Activated CD4-positive, alpha-beta T cell treated with anti-CD3 and anti-CD28 coated beads, Interleukin-2, amount 50 U/mL, for 16 hours (primary cell): ENCODE data around the gene NCAN.
"Not testable (repeated sequence)": the region's sequence is repeated elsewhere in the genome, so short reads cannot be mapped to it uniquely, and the experiment has no call there.

Experiments
- DNase-seq: peaks from one replicate; pipeline ENCODE4 v3.0.0-alpha.2; 2020

NCAN gene

DNA sequence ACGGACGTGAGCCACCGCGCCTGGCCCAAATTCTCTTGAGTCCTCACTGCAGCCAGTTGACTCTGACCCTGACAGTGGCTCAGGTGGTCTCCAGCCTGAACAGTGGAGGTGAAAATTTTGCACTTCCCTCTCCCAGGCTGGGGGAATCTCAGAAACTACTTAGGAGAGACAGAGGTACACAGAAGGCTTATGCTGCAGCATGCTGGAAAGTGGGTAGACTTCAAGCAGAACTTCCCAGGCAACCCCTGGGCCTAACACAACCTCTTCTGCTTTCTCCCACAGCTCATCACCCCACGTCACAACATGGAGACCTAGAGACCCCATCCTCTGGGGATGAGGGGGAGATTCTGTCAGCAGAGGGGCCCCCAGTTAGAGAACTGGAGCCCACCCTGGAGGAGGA lies 14.4 kb downstream of the NCAN start:
- no peak for DNase-seq

DNA sequence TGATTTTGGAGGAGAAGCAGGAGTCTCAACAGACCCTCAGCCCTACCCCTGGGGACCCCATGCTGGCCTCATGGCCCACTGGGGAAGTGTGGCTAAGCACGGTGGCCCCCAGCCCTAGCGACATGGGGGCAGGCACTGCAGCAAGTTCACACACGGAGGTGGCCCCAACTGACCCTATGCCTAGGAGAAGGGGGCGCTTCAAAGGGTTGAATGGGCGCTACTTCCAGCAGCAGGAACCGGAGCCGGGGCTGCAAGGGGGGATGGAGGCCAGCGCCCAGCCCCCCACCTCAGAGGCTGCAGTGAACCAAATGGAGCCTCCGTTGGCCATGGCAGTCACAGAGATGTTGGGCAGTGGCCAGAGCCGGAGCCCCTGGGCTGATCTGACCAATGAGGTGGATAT lies 14.9 kb downstream of the NCAN start:
- DNase-seq = no peak

DNA sequence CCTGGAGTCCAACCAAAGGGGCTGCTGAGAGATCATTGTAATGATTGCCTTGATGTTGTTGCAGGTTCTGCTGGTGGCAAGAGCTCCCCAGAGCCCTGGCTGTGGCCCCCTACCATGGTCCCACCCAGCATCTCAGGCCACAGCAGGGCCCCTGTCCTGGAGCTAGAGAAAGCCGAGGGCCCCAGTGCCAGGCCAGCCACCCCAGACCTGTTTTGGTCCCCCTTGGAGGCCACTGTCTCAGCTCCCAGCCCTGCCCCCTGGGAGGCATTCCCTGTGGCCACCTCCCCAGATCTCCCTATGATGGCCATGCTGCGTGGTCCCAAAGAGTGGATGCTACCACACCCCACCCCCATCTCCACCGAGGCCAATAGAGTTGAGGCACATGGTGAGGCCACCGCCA lies 15.5 kb downstream of the NCAN start:
- no peak for DNase-seq

DNA sequence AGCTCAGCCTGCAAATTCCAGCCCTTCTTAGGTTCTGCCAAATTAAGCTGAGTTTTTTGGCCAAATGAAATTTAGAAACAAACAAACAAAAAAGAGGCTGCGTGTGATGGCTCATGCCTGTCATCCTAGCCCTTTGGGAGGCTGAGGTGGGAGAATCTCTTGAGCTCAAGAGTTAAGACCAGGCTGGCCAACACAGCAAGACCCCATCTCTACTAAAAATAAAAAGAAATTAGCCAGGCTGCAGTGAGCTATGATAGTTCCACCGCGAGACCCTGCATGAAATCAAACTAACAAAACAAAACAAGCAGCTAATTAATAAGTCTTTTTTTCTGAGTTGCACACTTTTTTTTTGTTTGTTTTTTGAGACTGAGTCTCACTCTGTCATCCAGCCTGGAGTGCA lies 17.9 kb downstream of the NCAN start:
- DNase-seq = no peak

DNA sequence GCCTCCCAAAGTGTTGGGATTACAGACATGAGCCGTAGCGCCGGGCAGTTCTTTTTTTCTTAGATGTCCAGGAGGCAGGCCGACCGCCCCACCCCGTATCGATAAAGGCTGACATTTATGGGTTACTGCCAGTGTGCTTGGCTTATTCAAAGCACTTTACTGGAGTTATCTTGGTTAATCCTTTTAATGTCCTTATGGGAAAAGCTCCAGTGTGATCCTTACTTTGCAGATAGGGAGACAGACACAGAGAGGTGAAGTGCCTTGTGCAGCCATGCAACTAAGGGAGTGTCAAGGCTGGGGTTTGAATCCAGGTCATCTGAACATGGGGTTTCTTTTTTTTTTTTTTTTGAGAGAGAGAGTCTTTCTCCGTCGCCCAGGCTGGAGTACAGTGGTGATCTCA lies 19.2 kb downstream of the NCAN start:
- DNase-seq = no peak

DNA sequence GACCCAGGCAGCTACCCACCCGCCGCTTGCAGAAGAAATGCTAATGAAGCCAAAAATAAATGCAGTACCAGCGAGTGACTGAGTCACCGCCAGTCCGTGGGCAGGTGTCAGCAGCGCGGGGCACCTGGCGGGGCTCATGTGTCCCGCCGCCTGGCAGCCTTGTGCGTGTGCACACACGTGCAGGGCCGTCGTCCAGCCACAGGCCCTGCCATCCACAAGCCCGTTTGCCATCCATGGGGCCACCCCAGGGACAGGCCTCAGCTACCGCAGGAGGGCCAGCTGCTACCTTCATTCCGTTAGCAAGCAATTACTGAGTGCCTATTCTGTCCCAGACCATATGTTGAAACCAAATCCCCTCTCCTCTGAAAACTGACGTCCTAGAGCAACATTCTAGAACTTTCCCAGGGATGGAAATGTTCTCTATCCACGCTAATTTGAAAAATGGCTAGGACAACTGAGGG lies 20.5 kb downstream of the NCAN start:
- no peak for DNase-seq

DNA sequence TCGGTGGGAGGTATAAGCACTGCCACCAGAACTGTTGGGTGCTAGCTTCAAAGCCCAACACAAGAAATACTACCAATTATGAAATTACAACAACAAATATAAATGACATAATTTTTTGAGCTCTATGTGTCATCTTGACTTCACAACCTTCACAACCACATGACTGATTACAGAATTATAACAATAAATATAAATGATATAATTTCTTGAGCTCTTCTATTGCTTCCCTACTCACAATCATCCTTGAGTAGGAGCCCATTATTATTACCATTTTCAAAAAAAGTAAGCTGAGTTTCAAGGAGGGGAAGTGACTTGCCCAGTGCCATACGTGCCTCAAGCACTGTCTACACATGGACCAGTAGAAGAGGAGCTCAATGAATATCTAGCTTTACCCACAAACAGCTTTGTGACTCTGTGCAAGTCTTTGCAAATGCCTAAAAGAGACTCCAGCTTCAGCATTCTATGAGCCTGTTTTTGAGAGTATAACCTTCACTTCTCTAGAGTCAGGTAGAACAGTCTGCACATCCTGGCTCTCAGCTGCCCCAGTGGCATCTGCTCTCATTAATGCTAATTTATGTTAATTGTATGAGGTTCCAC lies 22.6 kb downstream of the NCAN start:
- DNase-seq = no peak

DNA sequence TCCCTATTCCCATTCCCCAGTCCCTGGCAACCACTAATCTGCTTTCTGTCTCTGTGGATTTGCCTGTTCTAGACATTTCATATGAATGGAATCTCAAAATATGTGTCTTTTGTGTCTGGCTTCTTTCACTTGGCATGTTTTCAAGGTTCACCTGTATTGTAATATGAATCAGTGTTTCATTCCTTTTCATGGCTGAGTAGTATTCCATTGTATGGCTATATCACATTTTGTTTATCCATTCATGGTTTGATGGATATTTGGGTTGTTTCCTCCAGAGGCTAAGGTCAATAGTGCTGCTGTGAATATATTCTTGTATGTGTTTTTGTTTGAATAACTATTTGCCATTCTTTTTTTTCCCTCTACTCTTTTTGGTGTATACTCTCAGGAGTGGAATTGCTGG lies 24.4 kb downstream of the NCAN start:
- no peak for DNase-seq

DNA sequence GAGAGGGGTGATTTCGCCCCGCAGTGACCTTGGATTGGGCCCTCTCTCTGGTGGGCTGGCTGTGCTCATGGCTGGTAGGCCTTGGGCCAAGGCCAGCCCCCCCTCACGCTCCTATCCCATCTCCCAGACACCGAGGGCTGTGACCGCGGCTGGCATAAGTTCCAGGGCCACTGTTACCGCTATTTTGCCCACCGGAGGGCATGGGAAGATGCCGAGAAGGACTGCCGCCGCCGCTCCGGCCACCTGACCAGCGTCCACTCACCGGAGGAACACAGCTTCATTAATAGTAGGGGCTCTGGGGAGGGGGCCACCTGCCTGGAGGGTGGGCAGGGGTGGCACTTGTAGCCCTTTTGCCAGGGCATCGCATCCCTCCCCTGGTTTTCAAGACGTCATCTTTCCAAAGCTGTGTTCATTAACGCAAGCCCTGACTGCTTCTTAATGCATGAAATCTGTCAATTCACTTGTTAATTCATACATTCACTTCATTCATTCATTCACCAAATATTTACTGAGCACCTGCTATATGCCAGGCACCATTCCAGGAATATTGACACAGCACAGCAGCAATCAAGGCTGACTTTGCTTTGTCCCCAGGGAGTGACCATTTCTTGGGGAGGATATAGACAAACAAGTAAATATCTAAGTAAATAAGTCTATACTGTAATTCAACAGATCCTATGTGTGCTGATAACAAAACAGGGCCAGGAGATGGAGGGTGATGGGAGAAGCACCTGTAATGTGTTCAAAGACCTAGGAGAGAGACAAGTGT lies 26.6 kb downstream of the NCAN start:
- no peak for DNase-seq

DNA sequence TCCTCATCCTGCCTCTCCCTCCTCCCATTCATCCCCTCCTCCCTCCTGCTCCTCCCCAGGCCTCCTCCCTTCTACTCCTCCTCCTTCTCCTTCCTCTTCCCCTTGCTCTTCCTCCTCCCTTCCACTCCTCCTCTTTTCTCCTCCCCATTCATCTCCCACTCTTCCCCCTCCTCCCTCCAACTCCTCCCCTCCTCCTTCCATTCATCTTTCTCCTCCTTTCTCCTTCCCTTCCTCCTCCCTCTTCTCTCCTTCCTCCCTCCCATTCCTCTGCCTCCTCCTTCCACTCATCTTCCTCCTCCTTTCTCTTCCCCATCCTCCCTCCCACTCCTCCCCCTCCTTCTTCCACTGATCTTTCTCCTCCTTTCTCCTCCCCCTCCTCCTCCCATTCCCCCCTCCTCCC lies 27.9 kb downstream of the NCAN start:
- no peak for DNase-seq

DNA sequence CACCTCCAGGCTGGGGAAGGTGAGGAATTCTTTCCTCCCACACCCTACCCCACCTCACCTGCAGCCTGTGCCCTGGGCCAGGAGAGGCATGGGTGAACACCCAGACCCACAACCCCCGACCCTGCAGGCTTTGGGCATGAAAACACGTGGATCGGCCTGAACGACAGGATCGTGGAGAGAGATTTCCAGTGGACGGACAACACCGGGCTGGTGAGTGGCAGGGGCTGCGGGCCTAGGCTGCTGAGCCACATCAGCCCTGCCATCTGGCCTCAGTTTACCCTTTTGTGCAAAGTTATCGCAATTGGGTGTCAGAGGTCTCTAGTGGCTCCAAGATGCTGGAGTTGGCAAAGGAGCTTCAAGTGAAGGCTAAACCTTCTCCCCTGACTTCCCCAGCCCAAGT lies 28.7 kb downstream of the NCAN start:
- no peak for DNase-seq

DNA sequence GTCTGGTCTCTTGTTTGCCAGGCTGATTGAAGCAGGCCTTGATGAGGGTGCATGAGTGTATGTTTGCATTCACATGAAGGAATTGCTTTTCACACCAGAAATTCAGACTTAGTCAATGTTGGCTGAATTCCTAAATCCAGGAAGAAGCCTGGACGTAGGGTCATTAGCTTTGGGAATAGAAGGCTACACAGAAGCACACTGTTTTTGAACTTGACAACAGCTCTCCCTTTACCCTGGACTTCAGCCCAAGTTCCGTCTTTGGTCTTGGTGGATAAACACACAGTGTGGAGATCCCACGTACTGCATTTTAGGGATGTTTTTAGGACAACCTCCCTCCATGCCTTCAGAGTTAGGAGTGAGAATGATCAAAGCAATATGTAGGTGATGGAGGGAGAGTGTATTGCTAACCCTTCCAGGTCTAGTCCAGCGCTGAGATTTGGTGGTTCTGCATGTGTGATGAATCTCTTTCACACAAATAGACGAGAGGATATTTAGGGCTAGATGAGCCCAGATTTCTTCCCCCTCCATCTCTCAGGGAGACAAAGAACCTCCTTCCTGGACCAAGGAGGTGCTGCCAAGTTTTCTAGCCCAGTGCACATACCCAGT lies 38.5 kb downstream of the NCAN start:
- no peak for DNase-seq

DNA sequence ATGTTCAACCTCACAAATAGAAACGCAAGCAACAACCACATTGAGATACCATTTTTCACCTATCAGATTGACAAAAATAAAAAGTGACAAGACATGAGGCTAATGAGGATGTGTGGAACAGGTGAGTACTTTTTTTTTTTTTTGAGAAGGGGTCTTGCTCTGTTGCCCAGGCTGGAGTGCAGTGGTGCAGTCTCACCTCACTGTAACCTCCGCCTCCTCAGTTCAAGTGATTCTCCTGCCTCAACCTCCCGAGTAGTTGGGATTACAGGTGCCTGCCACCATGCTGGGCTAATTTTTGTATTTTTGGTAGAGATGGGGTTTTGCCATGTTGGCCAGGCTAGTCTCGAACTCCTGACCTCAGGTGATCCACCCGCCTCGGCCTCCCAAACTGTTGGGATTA lies 41.7 kb downstream of the NCAN start:
- not testable (repeated sequence) for DNase-seq

DNA sequence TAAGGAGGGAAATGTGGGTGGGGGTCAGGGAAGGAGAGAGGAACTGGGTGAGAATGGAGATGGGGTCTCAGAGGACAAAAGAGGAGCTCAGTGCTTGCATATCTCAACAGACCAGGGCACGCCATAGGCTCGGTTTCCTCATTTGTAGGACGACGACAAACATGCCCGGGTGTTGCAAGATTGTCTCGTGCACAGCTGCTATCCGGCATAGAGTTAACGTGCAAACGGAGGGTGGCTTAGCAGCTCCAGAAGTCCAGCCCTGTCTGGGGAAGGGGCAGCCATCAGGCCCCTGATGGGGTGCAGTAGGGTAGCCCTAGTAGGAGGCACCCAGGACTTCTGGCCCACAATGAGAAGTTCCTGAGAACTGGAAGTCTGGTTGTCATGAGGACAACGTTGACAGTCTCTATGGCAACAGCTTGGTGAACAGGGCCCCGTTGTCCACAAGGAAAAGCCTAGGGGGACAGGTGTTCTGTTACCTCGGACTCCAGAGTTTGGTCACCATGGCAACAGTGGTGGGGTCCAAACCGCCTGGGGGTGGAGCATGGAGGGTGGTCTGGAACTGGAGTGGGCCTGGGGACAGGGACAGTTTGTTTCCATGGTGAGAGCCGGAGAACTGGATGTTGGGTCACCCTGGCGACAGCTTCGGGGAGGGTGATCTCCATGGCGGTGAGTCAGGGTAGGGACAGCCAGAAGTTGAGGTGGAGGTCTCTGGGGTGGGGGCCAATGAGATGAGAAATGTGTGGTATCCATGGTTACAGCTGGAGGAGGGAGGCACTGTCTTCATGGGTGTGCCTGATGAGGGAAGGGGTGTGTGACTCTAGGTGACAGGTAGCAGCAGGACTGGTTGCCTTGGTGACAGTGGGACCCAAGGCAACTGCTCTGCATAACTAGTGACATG lies 44.6 kb downstream of the NCAN start:
- DNase-seq = no peak

DNA sequence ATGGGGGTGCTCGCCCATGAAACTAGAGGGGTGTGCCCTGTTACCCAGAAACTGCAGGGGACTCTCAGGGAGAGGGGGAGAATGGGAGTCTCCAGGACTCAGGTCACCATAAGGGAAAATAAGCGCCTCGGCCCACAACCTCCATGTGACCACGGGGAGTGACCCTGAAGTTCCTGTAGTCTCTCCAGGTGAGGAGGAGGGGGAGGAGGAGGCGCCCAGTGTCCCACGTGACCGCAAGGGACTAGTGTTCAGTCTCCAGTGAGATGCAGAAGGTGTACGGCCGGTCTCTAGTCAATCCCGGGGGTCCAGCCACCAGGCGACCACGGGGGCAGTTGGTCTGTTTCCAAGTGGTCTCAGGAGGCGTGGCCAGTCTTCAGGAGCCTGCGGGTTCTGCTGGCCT lies 45.4 kb downstream of the NCAN start:
- DNase-seq = no peak

DNA sequence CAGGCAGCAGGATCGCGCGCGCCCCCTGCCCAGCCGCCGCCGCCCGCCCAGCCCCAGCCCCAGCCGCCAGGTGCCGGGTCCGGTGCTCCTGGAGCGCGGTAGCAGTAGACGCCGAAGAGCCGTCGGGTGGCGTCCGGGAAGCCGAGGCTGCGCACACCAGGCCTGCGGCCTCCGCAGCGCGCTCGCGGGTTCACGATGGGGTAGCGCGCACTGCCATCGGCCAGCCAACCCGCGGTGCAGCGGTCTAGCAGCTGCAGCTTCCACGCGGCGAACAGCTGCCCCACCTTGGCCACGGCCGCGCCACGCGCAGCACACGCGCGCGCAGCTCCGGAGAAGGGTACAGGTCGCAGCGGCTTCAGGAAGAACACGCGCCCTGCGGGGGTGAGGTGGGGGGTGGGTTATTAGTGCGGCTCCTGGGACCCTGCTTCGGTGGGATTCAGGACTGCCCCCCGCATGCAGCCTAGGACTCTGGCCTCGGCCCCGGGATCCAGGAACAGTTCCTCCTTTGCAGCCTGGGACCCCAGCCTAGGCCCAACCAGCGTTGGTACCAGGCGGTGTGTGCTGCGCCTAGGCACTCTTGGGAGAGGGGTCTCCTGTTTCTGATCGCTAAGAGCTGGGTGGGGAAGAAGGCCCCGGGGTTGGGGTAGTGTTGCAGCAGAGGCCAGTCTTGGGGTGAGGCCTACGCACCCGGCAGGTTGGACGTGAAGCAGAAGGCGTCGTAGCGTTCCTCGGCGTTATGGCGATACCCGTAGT lies 46.3 kb downstream of the NCAN start:
- no peak for DNase-seq

DNA sequence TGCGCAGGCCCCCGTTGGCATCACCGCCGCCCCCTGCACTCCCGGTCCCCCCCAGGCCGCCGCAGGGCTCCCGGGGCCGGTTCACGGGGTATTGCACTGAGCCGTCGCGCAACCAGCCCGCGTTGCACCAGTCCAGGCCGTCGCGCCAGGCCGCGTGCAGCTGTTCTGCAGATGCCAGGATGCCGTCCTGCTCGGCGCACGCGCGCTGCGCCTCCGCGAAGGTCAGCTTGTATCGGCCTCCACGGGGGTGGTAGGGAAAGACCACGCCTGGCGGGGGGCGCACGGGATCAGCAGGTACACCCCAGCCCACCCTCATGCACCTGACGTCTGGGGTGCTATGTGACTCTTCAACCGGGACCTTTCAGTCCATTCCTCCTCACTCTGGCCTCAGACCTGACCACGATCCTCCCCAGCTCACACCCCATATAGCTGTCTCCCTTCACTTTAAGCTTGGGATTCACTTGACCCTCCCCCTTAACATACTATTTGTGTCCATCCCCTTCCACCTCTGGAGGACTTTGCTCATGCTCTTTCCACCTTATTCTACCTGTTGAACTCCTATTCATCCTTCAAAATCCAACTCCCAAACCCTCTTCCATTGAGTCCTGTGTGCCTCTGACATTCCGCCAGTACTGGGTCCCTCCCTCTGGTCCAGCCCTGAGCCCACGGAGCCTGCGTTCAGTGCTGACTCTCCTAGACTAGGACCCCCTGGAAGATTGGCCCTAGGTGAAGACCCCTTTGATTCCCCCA lies 47.0 kb downstream of the NCAN start:
- DNase-seq = no peak

DNA sequence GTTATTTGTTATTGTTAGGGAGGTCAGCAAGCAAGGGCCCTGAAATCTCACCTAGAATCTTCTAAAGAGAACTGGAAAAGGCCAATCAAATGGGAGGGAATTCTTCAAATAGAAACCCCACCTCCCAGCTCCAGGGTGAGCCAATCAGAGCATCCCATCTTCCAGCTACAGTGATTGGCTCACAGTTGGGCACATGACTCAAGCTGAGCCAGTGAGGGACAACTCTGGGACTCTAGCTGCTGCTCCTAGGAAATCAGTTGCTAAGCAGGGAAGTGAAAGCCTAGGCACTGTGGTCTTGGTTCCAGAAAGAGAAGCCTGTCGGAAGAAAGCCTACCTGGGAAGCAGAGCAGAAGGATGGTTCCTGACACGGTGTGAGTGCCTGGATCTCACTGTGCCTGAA lies 48.0 kb downstream of the NCAN start:
- peak; percentile 18 for DNase-seq

DNA sequence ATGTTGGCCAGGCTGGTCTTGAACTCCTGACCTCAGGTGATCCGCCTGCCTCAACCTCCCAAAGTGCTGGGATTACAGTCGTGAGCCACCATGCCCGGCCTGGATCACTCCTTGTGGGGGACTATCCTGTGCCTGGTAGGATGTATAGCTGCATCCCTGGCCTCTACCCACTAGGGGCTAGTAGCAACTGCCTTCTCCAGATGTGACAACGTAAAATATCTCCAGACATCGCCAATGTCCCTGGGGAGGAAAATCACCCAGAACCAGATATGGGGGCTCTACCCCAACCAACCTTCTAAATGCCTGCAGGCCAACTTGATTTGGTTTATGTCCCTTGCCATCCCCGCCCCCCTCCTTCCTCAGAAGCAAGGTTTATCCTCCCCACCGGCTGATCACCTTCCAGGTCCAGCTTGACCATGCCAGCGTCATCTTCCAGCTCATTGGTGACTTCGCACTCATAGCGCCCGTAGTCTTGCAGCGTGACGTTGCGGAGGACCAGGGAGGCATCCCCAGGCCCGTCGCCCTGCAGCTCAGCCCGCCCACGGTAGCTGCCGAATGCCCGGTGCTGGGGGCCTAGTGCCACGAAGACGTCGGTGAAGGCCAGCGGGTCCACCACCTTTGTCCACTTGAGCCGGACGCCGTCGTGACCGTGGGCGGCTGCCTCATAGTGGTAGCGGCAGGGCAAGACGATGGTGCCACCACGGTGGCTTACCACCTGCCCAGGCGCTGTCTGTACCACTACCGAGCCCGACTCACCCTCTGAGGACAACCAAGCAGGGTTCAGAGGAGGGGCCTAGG lies 48.9 kb downstream of the NCAN start:
- DNase-seq = no peak

DNA sequence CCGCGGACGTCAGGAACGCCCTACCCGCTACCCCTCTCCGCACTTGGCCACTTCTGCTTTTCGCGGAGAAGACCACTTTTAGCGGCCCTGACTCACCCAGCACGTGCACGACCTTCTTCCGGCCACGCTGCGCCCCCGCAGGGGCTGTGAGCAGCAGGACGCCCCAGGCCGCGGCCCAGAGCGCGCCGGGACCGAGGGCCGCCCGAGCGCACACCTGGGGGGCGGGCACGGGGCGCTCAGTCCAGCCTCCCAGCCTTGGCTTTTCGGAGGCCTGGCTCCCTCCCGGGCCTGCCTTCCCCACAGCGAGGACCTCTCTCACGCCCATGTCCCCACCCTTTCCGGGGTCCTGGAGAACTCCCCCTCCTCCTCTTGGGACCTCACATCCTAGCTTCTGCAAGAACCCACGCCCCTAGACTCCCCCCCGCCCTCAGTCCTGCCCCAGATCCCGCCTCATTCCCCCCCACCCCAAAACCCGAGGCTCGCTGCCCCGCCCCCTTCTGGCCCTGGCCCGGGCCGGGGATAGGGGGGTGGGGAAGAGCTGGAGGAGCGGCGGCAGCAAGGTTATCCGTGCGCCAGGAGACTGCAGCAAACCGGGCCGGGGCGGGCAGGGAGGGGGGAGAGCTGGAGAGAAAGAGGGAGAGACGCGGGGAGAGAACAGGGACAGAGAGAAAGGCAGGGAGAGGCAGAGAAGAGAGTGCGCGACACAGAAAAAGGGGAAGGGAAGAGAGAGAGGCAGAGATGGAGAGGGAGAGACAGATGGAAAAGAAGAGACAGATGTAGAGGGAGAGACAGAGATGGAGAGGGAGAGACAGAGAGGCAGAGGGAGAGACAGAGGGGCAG lies 49.8 kb downstream of the NCAN start:
- no peak for DNase-seq
